Brain microvascular endothelial cell (primary cell): Measurements from ENCODE around the gene ARIH2.

Experiments used
- DNase-seq: peaks from one replicate; pipeline ENCODE4 v3.0.0-alpha.2; 2020
- H3K27ac ChIP-seq: fragments of 250-450 bp; sonication (Bioruptor Pico); 2 replicates; pipeline ENCODE4 v1.5.1; 2020; ENCODE audit warnings: mild to moderate bottlenecking, moderate library complexity
- H3K27me3 ChIP-seq: fragments of 250-450 bp; sonication (Bioruptor Pico); replicated peaks from 2 replicates; pipeline ENCODE4 v1.5.1; 2020; ENCODE audit warnings: mild to moderate bottlenecking
- H3K36me3 ChIP-seq: fragments of 250-450 bp; sonication (Bioruptor Pico); replicated peaks from 2 replicates; pipeline ENCODE4 v1.5.1; 2020; ENCODE audit warnings: mild to moderate bottlenecking
- H3K4me3 ChIP-seq: 2 replicates; pipeline ENCODE4 v1.5.1; 2011; ENCODE audit warnings: low read depth, mild to moderate bottlenecking, control low read depth, low read length, moderate library complexity
- in situ Hi-C: cut with HindIII; loops from 2 replicates; pipeline ENCODE4 v1.10.0; 2017; ENCODE audit warnings: low sequenced_read_pairs, low pct_ligation_motif_present
- TF ChIP-seq, protein P1 (sequence below): IDR thresholded peaks from 2 replicates; pipeline ENCODE4 v1.5.1; 2011; ENCODE audit warnings: low read depth, mild to moderate bottlenecking, moderate library complexity, low read length, control low read depth, inconsistent platforms; ENCODE audit errors: missing control alignments

Gene ARIH2

DNA sequence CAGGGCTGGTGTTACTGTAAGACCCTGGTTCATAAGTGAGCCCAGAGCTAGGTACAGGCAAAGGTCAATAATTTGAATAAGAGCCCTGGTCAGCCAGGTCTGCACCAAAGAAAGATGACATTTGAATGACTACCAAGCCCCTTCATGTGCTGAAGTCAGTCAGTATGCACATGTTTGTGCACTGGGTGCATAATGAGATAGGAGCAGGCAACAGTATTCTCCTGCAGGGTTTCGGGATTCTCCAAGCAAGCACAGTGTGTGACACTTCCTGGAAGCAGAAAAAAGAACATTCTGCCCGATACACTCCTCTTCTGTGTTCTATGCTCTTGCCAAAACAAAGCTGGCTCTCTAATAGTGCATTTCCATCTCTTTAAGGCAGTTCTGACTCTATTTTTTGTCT is 116.0 kb downstream of the ARIH2 start:
- Histone ChIP-seq H3K27me3 (no peaks in the 10 kb centered on the region), H3K4me3 (no peak overlapping the region), H3K27ac (no peak overlapping the region), H3K36me3 (peaks cover 52% of the 10 kb centered on the region)
- TF ChIP-seq, protein P1, sequence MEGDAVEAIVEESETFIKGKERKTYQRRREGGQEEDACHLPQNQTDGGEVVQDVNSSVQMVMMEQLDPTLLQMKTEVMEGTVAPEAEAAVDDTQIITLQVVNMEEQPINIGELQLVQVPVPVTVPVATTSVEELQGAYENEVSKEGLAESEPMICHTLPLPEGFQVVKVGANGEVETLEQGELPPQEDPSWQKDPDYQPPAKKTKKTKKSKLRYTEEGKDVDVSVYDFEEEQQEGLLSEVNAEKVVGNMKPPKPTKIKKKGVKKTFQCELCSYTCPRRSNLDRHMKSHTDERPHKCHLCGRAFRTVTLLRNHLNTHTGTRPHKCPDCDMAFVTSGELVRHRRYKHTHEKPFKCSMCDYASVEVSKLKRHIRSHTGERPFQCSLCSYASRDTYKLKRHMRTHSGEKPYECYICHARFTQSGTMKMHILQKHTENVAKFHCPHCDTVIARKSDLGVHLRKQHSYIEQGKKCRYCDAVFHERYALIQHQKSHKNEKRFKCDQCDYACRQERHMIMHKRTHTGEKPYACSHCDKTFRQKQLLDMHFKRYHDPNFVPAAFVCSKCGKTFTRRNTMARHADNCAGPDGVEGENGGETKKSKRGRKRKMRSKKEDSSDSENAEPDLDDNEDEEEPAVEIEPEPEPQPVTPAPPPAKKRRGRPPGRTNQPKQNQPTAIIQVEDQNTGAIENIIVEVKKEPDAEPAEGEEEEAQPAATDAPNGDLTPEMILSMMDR: no peak
- DNase-seq: no peak
- in situ Hi-C loops: no loop called here

DNA sequence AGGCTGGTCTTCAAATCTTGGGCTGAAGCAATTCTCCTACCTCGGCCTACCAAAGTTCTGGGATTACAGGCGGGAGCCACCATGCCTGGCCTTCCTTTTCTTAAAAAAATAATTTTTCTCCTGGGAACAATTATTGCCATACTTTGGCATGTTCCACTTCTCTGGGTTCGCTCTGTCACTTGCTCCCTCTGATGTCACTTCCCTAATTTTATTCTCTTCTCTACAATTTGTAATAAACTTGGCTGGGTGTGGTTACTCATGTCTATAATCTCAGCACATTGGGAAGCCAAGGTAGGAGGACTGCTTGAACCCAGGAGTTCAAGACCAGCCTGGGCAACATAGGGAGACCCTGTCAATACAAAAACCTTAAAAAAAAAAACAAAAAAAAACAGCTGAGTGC is 116.6 kb downstream of the ARIH2 start:
- DNase-seq: no peak
- H3K27me3 ChIP-seq: no peaks in the 10 kb centered on the region
- in situ Hi-C loops: no loop called here
- TF ChIP-seq, protein P1: no peak
- peaks cover 55% of the 10 kb centered on the region for H3K36me3 ChIP-seq
- H3K4me3 ChIP-seq: no peak overlapping the region
- H3K27ac ChIP-seq: no peak overlapping the region
